DOHH2 (cell line): ENCODE measurements around the gene SOX1.

Source experiments
- EZH2phosphoT487 ChIP-seq: fragments of 200-600 bp; sonication (generic); IDR thresholded peaks from 2 replicates; pipeline ENCODE4 v1.6.1; 2017; ENCODE audit warnings: borderline replicate concordance, mild to moderate bottlenecking, antibody characterized with exemption, low read length, moderate library complexity, mixed read lengths
- TF ChIP-seq, protein P1 (sequence below): fragments of 200-600 bp; sonication (generic); IDR thresholded peaks from one replicate; pipeline ENCODE4 v1.5.1; 2014; ENCODE audit warnings: antibody characterized with exemption, mild to moderate bottlenecking, low read depth, low read length; ENCODE audit not compliant: poor library complexity, severe bottlenecking

- TF ChIP-seq, protein P1, sequence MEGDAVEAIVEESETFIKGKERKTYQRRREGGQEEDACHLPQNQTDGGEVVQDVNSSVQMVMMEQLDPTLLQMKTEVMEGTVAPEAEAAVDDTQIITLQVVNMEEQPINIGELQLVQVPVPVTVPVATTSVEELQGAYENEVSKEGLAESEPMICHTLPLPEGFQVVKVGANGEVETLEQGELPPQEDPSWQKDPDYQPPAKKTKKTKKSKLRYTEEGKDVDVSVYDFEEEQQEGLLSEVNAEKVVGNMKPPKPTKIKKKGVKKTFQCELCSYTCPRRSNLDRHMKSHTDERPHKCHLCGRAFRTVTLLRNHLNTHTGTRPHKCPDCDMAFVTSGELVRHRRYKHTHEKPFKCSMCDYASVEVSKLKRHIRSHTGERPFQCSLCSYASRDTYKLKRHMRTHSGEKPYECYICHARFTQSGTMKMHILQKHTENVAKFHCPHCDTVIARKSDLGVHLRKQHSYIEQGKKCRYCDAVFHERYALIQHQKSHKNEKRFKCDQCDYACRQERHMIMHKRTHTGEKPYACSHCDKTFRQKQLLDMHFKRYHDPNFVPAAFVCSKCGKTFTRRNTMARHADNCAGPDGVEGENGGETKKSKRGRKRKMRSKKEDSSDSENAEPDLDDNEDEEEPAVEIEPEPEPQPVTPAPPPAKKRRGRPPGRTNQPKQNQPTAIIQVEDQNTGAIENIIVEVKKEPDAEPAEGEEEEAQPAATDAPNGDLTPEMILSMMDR, result no peak
- no peak for TF ChIP-seq EZH2phosphoT487
Observed at GRCh38 chr13:112102243-112102642, 35.3 kb downstream of the SOX1 start.
